ENCODE data around the gene P2RY2. TPM values are rescaled to one million over a fixed set of nuclear protein-coding genes. Genes with fewer than 3 reads are reported as not detected.

The P2RY2 gene
- total RNA-seq, 1 donor: 0.18 TPM

GRCh38 chr11:73236854-73237253, 18.8 kb downstream of the P2RY2 start:
- peak; percentile 41 for DNase-seq (ENCODE audit: low read depth)
- no peak overlapping the region for H3K4me3 ChIP-seq (ENCODE audit: low read depth, low read length)
- peak; percentile 58 for TF ChIP-seq CTCF (IDR thresholded peaks at IDR 0.05; ENCODE audit: insufficient read depth, low read length)

- peak; percentile 27 for DNase-seq (ENCODE audit: low read depth)
- H3K4me3 ChIP-seq (ENCODE audit: low read depth, low read length): no peak overlapping the region
- TF ChIP-seq CTCF (IDR thresholded peaks at IDR 0.05; ENCODE audit: insufficient read depth, low read length): no peak
Measured at GRCh38 chr11:73237471-73238290, 19.6 kb downstream of the P2RY2 start.

GRCh38 chr11:73239111-73239521, 21.0 kb downstream of the P2RY2 start:
- no peak for TF ChIP-seq CTCF (IDR thresholded peaks at IDR 0.05; ENCODE audit: insufficient read depth, low read length)

GRCh38 chr11:73239571-73240189, 21.6 kb downstream of the P2RY2 start:
- no peak for TF ChIP-seq CTCF (IDR thresholded peaks at IDR 0.05; ENCODE audit: insufficient read depth, low read length)
- no peak overlapping the region for H3K4me3 ChIP-seq (ENCODE audit: low read depth, low read length)
- no peak for DNase-seq (ENCODE audit: low read depth)

More at GRCh38 chr11:73239111-73239521, 21.0 kb downstream of the P2RY2 start:
- no peak overlapping the region for H3K4me3 ChIP-seq (ENCODE audit: low read depth, low read length)
- DNase-seq (ENCODE audit: low read depth): no peak

GRCh38 chr11:73240190-73240781, 22.2 kb downstream of the P2RY2 start:
- peak; percentile 92 for DNase-seq (ENCODE audit: low read depth)
- H3K4me3 ChIP-seq (ENCODE audit: low read depth, low read length): no peak overlapping the region
- peak; percentile 13 for TF ChIP-seq CTCF (IDR thresholded peaks at IDR 0.05; ENCODE audit: insufficient read depth, low read length)

GRCh38 chr11:73241300-73241699, 23.2 kb downstream of the P2RY2 start:
- no peak for DNase-seq (ENCODE audit: low read depth)
- TF ChIP-seq CTCF (IDR thresholded peaks at IDR 0.05; ENCODE audit: insufficient read depth, low read length): no peak
- no peak overlapping the region for H3K4me3 ChIP-seq (ENCODE audit: low read depth, low read length)

Data from fibroblast of the aortic adventitia (primary cell).